T47D (cell line): Measurements from ENCODE around the gene CDC42BPA.

Experiments
- DNase-seq, 2 experiments: peaks; one replicate each; pipeline versions ENCODE4 v3.0.0 to v3.0.0-alpha.2; 2011 to 2012; ENCODE audit warnings: low read depth in 1 of 2, low spot score in 1 of 2
- JUND ChIP-seq: IDR thresholded peaks from 2 replicates; pipeline ENCODE4 v1.6.1; 2012; ENCODE audit warnings: low read depth
- in situ Hi-C: cut with HindIII; loops from 2 replicates; pipeline ENCODE4 v1.10.0; 2016; ENCODE audit warnings: low sequenced_read_pairs, low pct_unique_long_range_greater_than_20kb

Gene CDC42BPA

GRCh38 chr1:226948996-226949395, 369.3 kb downstream of the CDC42BPA start:
- no peak for DNase-seq
- in situ Hi-C loops, result no loop called here
- no peak for TF ChIP-seq JUND

GRCh38 chr1:226948480-226948879, 369.8 kb downstream of the CDC42BPA start:
- DNase-seq, result no peak
- TF ChIP-seq JUND, result no peak
- in situ Hi-C loops, result no loop called here

GRCh38 chr1:226948051-226948450, 370.2 kb downstream of the CDC42BPA start:
- in situ Hi-C loops, result no loop called here
- DNase-seq, result no peak
- TF ChIP-seq JUND, result no peak

GRCh38 chr1:226946841-226947240, 371.5 kb downstream of the CDC42BPA start:
- in situ Hi-C loops, result no loop called here
- DNase-seq, result no peak
- no peak for TF ChIP-seq JUND

GRCh38 chr1:226946285-226946684, 372.0 kb downstream of the CDC42BPA start:
- no peak for DNase-seq
- in situ Hi-C loops, result no loop called here
- no peak for TF ChIP-seq JUND

- no peak for DNase-seq
- in situ Hi-C loops, result no loop called here
- no peak for TF ChIP-seq JUND
These were observed 372.4 kb downstream of the CDC42BPA start for GRCh38 chr1:226945858-226946245.

- in situ Hi-C loops, result no loop called here
- peak in 1 of 2 experiments; percentile 49 for DNase-seq
- no peak for TF ChIP-seq JUND
These were observed 373.0 kb downstream of the CDC42BPA start for GRCh38 chr1:226945106-226945857.

- no peak for TF ChIP-seq JUND
- DNase-seq, result no peak
- in situ Hi-C loops, result no loop called here
These were observed 374.4 kb downstream of the CDC42BPA start for GRCh38 chr1:226943927-226944326.

GRCh38 chr1:226943156-226943555, 375.1 kb downstream of the CDC42BPA start:
- no peak for DNase-seq
- TF ChIP-seq JUND, result no peak
- in situ Hi-C loops, result no loop called here

- no peak for TF ChIP-seq JUND
- in situ Hi-C loops, result no loop called here
- DNase-seq, result no peak
These were observed 375.9 kb downstream of the CDC42BPA start for GRCh38 chr1:226942392-226942791.

- no peak for DNase-seq
- TF ChIP-seq JUND, result no peak
- in situ Hi-C loops, result no loop called here
These were observed 377.6 kb downstream of the CDC42BPA start for GRCh38 chr1:226940806-226941067.

- in situ Hi-C loops, result no loop called here
- TF ChIP-seq JUND, result no peak
- peak; percentile 98 to 100 for DNase-seq
These were observed 378.1 kb downstream of the CDC42BPA start, which contains the start of gene COQ8A for GRCh38 chr1:226940029-226940805. COQ8A (plus strand) TSS chr1:226940294; CDS start chr1:226961386, 21,092 bp downstream.
